HG03095 (cell line): ENCODE measurements around the gene ZGPAT.
"Not testable (repeated sequence)": the region's sequence is repeated elsewhere in the genome, so short reads cannot be mapped to it uniquely, and the experiment has no call there.

ENCODE experiments used
- ATAC-seq: cut with Tn5 transposase; IDR thresholded peaks from one replicate; pipeline ENCODE4 v1.9.1; 2021; ENCODE audit warnings: moderate library complexity; ENCODE audit not compliant: unreplicated experiment

ZGPAT gene

DNA sequence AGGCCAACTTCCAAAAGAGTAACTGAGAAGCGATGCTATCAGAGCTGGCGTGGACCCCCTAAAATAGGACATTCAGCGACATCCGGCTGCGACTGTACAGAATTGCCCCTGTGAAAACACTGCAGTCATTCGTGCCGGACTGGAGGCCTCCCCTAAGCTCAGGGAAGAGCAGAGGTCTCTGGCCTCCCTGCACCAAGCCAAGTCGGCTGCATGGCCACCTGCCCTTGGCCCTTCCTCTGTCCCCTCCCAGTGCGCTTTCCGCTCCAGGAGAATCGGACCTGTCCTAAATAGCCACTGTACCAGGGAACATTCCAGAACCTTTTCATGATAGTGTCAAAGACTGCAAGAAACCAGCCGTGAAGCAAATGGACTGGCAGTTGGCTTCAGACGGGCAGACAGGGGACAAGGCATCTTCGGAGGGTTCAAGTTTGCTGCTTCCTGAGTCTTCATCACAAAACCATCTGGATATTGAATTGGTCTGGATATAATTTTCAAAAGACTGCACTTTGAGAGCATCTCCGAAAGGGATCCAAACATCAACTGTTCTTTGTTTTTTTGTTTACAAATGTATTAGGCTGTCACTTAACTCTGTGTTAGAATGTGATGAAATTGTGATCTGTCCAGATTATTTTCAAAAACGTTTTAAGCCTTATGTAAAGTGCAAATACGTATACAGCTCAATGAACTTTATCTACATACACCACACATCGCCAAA, 48.3 kb downstream of the ZGPAT start:
- no peak for ATAC-seq

DNA sequence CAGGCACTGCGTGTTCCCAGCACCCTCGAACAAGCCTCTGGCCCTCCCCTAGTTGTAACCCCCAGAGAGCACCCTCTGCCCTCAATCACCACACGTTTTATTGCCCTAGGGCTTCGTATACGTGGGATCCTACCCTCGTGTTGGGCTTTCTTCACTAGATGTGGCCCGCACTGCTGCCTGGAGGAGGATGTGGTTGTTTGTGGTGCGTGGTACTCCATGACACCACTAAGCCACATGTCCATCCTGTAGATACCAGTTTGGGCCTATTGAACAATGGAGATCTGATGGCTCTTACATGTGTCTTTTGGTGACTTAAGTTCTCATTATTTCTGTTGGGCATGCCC, 48.8 kb downstream of the ZGPAT start:
- no peak for ATAC-seq

DNA sequence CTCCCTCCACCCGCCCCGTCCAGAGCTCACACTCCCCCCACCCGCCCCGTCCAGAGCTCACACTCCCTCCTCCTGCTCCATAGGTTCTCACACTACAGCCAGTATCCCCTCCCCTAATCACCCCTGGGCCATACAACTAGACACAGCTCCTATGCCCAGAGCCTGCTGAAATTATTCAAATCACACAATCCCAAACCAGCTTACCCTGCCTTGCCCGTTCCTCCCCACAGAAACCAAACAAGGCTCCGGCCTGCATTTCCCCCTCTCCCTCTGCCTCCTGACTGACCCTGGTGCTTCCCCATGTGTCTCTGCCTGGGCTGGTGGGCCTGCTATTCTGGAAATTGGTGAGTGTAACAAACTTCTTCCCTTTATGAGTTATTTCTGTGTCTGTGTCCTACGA, 50.3 kb downstream of the ZGPAT start:
- ATAC-seq: no peak

DNA sequence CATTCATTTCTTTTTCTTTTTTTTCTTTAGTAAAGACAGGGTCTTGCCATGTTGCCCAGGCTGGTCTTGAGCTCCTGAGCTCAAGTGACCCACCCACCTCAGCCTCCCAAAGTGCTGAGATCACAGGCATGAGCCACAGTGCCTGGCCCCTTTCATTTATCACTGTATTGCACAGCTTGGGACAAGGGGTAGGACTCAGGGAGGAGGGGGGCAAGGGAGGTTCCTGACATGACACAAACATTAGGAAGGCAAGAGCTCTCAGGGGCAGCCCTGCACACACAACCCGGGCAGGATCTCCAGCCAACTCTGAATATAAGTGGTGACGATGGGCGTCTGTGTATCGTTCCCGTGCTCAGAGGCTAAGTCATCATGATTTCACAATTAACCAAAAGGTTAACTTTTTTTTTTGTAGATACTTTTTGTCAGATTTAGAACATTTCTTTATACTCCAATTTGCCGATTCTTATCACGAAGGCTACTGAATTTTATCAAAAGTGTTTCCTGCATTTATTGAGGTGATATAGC, 51.6 kb downstream of the ZGPAT start:
- no peak for ATAC-seq

DNA sequence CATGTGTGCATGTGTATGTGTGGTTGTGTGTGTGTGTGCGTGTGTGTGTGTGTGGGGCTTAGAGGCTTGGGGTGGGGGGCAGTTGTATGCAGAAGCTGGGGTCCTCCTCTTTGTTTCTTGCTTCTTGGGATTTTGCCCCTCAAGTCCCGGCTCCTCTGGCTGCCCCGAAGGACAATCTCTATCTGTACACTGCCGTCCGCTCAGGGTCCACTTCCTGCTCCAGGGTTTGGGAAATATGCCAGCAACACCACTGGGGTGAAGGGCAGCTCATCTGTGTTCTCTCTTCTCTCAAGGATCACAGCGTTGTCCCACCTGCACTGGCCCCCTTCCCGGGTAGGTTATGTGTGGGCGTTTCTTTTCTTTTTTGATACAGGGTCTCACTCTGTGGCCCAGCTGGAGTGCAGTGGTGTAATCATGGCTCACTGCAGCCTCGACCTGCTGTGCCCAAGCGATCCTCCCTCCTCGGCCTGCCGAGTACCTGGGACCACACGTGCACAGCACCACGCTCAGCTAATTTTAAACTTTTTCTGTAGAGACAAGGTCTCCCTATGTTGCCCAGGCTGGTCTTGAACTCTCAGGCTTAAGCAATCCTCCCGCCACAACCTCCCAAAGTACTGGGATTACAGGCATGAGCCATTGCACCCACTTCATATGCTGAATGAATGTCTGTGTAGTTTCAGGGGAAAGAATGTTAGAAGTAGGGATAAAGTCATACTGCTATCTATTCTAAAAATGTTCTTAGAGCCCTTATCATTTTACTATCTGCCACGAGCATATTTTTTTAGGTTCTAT, 57.4 kb downstream of the ZGPAT start:
- no peak for ATAC-seq

DNA sequence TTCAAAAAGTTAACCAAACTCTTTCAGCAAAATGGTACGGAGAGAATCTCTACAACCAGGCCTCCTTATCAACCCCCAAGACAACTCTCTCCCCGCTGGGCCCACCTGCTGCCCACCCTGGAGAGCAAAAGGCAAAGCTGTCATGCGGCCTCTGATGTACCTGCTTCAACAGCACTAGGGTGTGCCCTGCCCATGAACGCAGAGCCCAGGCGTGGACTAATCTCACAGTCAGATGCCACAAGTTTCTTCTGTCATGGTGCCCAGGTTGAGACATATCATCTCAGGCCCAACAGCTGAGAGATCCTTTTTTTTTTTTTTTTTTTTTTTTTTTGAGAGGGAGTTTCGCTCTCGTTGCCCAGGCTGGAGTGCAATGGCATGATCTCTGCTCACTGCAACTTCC, 58.1 kb downstream of the ZGPAT start:
- no peak for ATAC-seq

DNA sequence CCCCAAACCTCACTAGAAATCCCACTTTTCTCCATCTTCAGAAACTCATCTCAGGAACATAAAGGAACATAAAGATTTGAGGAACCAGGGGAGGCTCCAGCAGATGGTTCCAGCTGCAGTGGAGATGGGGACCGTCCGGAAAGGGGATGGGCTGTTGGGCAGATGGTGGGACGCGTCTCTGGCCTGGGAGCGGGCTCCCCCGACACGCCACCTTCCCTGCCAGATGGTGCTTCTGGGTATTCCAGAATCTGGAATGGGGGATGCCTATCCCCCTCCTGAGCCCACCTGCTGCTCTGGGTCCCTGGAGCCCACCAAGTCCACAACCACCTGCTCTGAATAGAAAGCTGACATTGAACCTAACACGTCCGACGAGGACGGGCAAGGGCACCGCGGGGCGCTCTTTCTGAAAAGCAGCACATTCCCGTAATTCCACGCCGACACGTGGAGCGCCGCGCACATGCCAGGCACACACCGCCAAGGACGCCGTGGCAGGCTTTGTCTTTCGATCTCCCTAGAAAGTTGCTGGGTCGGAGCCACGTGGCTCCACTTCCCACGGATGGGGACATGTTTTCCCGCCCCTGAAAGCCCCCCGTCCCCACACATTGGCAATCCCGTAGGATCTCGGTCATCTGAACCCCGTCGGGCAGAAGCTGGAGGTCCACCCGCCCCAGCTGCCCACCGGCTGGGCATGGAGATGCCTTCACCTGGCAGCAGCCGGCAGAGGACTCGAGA, 59.0 kb downstream of the ZGPAT start:
- no peak for ATAC-seq

DNA sequence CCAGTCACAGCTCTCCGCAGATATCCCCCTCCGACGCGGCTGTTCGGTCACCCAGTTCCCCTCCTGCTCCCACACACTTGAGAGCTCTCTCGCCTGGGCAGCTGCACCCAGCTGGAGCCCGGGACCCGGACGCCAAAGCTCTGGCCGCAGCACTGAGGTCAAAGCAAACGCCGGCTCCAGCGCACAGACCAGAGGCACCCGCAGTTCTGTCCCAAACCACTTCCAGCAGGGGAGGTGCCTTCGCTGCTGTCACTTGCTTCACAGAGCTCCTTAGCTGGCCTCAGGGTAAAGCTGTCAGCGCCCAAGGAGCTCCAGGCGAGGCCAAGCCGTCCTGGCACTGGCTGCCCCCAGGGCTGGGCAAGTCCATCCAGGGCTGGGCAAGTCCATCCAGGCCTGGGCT, 59.6 kb downstream of the ZGPAT start:
- no peak for ATAC-seq

DNA sequence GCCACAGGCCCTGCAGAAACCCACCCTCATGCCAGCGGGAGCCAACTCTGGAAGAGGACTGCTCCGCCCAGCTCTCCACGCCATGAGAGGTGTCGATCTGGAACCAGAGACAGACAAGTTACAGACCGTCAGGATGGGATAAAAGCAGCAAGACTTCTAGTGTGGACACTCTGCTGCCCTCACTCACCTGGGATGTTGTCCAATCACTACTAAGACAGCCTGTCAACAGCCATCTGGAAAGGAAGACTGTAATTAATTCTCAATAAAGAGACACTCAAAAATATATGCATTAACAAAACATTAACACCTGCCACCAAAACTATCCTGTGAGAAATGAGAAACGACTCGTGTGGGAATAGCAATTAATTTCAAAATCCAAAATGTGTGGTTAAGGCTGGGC, 60.0 kb downstream of the ZGPAT start:
- no peak for ATAC-seq

DNA sequence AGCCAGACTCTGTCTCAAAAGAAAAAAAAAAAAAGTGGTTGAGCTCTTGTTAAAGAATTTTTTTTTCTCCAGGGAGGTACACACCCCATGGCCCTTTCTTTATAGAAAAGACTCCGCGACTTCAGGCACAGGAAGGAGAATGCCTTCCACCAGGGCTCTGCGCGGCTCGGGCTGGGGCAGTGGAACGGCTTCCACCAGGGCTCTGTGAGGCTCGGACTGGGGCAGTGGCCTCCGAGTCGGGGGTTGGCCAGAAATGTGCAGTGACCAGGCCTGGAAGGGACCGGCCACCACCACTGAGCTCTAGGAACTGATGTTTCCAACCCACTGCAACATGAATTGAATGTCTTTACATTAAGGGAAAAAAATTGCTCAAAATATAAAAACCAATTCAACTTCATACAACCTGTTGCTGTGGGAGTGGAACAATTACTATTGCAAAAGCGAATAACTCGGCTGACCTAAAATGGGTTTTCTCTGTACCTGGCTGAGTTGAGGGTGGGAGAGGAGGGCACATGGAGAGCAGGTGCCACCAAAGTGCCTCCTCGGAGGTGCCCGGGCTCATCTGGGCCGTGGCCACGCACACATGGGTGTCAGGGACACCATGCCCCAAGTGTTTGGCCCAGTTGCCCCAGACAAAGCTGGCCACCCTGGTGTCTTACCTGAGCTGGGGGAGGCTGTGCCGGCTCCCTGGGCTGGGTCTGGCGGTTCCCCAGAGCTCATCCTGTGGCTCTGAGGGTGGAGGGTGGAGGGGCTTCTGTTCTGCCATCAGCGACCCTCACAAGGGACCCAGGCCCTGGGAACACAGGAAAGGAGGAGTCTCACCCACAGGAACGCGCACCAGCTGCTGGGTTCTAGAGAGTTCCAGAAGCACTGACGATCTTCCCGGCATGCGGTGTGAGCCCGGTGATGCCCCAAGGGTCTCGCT, 61.0 kb downstream of the ZGPAT start:
- ATAC-seq: no peak

DNA sequence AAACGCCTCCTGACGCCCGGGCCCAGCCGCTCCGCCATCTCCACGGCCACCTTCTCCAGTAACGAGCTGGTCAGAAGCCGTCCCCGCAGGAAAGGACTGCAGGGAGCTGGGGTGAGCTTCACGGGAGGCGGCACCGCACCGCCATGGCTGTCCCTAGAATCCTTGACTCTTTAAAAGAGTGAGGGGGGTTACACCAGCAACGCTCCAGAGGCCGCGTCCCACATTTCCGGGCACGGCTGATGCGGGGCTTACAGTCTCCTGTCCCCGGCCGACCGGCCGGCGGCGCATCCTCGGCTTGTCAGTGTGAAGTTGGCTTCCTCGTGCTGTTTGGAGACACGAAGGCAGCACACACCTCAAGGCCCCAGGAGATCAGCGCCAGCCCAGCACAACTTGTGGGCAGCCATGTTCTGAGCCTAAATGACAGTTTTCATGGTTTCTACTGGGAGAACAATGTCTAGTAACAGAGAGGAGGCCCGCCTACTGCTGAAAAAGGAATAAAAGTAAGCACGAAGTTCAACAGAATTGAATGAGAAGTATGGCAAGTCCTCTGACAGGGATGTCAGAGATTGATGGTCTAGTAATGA, 62.1 kb downstream of the ZGPAT start:
- ATAC-seq: no peak

DNA sequence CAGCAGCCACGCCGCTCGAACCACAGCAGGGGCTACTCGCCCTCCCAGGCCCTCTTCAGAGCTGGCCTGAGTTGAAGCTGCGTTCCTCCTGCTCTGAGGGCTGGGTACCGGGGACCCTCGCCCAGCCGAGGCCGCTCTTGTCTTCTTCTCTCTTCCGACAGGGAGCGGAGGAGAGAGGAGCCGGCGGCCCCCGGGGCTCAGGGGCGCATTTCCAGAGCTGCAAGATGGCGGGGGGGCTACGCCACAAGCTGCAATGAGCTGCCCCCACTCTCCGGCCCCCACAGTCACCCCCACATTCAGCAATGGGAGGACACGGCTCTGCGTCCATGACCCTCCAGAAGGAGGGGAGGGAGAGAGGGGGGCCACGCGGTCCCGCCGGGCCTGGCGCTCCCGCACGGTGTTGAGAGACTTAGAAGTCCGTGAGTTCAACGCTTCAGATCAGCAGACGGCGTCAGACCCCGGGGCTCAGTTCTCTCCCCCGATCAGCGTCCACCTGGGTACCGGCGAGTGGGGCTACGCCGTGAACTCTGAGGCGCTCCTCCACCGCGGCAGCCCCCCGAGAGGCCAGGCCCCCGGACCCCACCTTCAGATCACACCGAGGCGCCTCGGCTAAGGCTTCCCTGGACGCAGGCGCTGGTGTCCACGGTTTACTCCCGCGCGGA, 63.3 kb downstream of the ZGPAT start:
- ATAC-seq: no peak

DNA sequence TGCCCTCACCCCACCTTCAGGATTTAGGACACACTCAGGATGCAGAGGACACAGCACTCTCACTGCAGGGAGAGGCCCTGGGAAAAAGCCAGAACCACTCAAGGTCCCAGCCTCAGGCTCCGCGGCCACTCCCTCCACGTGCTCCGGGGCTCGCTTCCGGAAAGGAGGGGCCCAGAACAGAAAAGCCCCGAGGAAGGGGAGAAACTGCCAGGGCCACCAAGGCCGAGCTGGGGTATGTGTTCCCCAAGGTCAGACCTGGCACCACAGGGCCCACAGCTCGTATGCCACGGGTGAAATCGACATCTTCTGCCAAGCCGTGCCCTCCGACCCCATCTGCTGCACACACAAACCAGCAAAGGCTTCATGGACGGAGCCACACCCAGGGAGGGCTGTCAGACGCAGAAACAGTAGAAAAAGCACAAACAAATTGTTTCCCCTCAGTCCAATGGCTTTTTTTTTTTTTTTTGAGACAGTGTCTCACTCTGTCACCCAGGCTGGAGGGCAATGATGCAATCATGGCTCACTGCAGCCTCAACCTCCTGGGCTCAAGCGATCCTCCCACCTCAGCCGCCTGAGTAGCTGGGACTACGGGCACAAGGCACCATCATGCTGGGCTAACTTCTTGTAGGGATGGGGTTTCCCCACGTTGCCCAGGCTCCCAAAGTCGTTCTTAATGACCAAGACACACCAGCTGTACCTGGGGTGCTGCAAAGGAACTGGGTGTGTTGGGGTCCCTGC, 65.1 kb downstream of the ZGPAT start:
- ATAC-seq: no peak

DNA sequence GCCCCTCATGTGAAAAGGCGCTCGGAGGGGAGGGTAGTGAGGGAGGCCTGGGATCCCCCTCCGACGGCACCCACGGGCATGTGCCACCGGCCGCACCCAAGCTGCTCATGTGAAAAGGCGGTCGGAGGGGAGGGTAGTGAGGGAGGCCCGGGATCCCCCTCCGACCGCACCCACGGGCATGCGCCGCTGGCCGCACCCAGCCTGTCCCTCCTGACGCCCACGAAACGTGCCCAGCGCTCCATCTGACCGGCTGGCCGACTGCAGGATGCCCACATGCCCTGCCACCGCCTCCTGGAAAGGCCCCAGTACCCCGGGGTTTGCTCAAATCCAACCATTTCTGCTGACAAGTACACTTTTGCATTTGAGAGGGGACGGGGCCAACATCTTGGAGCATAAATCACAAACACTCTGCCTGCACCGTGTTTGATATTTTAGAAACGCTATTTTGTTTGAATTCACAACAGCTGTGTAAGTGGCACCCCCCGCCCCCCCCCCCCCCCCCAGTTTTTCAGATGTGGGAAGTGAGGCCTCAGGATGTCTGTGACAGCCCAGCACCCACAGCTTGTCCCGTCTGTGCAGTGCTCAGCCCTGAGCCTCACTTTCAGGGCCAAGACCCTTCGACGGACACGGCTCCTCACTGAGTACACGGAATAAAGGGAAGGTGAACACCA, 65.9 kb downstream of the ZGPAT start:
- no peak for ATAC-seq

DNA sequence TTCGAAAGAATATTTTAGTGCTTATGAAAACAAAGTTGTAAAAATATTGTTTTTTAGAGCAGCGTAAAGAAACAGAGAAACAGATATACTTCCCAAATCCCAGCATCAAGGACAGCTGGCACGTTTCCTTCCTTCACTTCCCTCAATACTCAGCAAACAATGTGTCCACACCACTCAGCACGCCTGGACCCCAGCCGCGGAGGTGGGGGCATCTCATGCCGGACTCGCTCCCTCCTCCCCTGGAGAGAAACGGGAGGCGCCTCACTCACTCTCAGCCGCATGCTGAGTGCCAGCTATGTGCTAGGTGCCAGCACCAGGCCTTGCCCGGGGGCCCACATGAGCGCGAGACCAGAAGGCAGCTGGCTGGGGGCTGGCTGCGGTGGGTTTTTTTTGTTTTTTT, 66.5 kb downstream of the ZGPAT start:
- no peak for ATAC-seq

DNA sequence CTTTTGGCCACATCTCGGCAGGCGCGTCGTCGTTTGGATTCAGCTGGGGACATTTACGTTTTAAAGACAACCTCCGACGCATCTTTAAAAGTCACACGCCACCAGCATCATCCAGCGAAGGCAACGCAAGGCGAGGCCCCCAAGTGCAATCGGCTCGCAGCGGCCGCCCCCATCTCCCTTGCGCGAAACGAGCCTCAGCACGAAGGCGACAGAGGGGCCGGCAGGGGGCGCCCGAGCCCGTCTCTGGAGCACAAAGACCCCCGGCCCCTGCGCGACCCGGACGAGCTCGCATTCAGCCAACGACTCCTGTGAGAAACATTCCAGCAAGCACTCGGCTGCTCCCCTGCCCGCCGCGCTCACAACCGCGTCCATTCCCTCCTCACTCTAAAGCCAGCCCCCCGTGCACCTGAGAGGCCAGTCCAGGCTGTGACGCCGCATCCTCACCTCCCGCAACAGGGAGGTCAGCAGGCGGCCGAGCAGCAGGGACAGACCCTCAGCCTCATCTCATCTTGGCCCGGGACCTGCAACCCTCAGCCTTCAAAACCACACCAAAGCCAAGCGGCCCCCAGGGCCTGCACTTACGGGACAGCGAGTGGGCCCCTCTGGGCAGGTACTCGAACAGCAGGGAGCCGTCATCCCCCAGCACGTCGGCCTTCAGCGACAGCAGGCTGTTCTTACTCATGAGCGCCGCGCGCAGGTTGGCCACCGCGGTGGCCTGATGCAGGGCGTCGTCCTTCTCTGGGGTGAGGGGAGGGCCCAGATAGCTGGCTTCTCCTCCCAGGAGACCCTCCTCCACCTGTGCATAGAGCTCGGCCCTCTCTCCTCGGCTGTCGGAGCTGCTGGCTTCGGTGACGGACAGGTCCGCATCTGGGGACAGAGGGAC, 67.5 kb downstream of the ZGPAT start:
- ATAC-seq: no peak

DNA sequence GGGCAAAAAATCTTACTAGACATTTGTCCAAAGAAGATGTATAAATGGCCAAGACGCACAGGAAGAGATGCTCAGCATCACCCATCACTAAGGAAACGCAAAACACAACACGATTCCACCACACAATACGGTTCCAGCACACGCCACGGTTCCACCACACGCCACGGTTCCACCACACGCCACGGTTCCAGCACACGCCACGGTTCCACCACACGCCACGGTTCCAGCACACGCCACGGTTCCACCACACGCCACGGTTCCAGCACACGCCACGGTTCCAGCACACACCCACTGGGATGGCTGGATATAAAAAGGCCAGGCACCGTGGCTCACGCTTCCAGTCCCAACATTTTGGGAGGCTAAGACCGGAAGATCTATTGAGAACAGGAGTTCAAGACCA, 69.0 kb downstream of the ZGPAT start:
- ATAC-seq: not testable (repeated sequence)

DNA sequence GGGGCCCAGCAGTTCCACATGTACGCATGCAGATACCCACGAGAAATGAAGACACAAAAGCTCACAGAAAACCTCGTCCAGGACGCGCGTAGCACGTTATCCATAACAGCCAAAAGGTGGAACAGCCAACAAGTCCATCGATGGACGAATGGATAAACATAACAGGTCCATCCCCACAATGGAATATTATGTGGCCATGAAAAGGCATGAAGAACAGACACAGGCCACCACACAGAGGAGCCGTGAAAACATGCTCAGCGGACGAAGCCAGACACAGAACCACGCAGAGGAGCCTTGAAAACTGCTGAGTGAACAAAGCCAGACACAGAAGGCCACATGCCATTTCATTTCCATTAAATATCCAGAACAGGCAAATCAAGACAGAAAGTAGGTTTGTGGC, 69.8 kb downstream of the ZGPAT start:
- ATAC-seq: no peak
